ENCODE data around the gene EPC1. TPM values are rescaled to one million over a fixed set of nuclear protein-coding genes. Genes with fewer than 3 reads are reported as not detected.

The EPC1 gene
- total RNA-seq, 1 donor from 2014 or later, result 31.0 TPM

DNA sequence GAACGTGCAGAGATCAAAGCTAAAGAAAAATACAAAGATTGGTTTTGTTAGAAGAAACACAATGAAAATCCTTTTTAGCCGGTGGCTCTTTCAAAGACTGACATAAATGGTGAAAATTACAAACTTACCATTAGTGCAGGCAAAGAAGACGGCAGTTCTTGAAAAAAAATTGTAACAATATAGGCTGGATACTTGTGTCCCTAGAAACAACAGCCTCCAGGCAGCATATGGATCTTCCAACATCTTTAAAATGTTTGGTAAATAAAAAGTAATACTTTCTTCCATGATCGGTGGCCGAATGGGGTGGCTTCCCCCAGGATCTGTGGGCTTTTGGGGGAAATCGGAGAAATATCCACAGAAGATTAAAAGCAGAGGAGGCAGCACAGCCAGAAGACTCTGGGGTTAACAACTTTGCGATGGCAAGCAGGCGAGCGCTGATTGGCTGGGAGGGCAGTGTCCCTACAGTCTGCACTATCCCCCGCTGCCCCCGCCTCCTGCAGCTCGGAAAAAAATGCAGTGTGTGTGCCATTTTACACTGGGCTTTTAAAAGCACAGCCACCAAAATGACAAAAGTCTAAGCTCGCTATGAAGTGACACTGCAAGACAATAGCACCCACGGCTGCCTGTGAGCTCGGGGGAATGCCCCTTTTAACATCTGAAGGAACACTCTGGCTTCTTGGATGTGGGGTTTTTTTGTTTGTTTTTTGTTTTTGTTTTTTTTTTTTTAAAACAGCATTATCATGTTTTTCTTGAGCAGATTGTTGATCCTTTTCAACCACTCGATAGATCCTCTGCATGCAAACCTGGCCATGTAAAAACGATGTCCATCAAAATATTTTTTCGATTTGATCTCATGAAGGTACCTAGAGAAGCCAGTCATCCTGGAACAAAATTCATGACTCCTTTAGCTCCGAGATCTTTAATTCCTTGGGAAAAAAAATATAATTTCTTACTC, 31.7 kb upstream of the EPC1 start:
- peak; percentile 83 for DNase-seq (ENCODE audit: low spot score)
- TF ChIP-seq, protein P1, sequence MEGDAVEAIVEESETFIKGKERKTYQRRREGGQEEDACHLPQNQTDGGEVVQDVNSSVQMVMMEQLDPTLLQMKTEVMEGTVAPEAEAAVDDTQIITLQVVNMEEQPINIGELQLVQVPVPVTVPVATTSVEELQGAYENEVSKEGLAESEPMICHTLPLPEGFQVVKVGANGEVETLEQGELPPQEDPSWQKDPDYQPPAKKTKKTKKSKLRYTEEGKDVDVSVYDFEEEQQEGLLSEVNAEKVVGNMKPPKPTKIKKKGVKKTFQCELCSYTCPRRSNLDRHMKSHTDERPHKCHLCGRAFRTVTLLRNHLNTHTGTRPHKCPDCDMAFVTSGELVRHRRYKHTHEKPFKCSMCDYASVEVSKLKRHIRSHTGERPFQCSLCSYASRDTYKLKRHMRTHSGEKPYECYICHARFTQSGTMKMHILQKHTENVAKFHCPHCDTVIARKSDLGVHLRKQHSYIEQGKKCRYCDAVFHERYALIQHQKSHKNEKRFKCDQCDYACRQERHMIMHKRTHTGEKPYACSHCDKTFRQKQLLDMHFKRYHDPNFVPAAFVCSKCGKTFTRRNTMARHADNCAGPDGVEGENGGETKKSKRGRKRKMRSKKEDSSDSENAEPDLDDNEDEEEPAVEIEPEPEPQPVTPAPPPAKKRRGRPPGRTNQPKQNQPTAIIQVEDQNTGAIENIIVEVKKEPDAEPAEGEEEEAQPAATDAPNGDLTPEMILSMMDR (IDR thresholded peaks at IDR 0.05; ENCODE audit: unreplicated experiment), result no peak
- H3K4me3 Mint-ChIP-seq (ENCODE audit: unreplicated experiment), result no peak overlapping the region
- H3K9me3 Mint-ChIP-seq (ENCODE audit: unreplicated experiment), result no peaks in the 10 kb centered on the region
- no peak overlapping the region for H3K27ac Mint-ChIP-seq (ENCODE audit: unreplicated experiment)
- H3K27me3 Mint-ChIP-seq (ENCODE audit: unreplicated experiment), result no peaks in the 10 kb centered on the region
- H3K4me1 Mint-ChIP-seq (ENCODE audit: unreplicated experiment), result peaks cover 2% of the 10 kb centered on the region
- no peaks in the 10 kb centered on the region for H3K36me3 Mint-ChIP-seq (ENCODE audit: low read depth, unreplicated experiment)

DNA sequence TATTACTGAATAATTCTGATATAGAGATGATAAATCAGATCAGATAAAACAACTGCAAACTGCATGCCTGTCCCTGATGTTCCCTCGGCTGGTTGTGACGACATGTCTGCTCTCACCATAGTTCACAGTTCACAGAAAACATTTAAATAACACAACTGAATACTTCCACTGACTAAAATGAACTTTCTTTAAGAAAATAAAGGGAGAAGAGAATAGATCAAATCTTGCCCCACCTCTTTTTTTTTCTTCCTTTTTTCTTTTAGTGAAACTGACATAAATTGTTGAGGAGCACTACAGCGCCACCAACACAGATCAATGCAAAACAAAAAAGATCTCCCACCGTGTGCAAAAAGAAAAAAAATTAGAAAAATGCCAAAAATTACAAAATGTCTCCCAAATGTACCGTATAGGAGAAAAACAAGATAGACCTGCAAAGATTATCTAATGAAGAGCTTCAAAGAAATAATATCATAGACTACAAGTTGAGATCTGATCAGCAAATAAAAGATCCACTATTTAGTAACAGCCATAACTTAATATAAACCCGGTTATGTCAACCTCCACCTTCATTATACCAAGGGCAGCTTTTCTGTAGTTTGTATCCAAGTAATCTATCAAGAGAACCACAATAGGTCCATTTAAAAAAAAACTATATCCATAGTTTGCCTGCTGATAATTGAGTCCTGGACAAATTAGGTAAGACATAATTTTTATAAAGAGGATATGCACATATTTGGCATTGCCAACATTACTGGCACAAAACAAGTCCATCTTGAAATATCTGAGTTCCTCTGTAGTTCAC, 30.7 kb upstream of the EPC1 start:
- Mint-ChIP-seq H3K4me1 (ENCODE audit: unreplicated experiment) (peaks cover 2% of the 10 kb centered on the region), H3K27ac (ENCODE audit: unreplicated experiment) (no peak overlapping the region), H3K4me3 (ENCODE audit: unreplicated experiment) (no peak overlapping the region), H3K36me3 (ENCODE audit: low read depth, unreplicated experiment) (no peaks in the 10 kb centered on the region), H3K27me3 (ENCODE audit: unreplicated experiment) (no peaks in the 10 kb centered on the region), H3K9me3 (ENCODE audit: unreplicated experiment) (no peaks in the 10 kb centered on the region)
- DNase-seq (ENCODE audit: low spot score), result no peak
- TF ChIP-seq, protein P1 (IDR thresholded peaks at IDR 0.05; ENCODE audit: unreplicated experiment), result no peak

DNA sequence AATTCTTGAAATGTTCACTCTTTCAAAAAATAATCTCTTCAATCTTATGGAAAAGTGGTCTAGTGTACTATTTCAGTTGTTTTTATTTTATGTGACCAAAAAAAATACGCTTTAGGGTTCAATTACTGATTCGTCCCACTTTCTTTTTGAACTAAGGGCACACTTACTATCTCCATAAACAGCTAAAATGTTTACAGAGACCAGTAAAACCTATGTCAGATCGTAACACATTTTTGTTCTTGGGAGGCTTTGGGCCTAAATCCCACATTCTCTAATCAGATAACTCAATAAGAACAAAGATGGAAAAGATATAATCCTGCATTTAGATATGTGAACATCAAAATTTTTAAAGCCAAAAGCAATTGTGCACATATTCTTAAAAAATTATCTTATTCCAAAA, 29.8 kb upstream of the EPC1 start:
- H3K27ac Mint-ChIP-seq (ENCODE audit: unreplicated experiment), result peak overlapping the region; percentile 94
- peaks cover 2% of the 10 kb centered on the region for H3K4me1 Mint-ChIP-seq (ENCODE audit: unreplicated experiment)
- H3K36me3 Mint-ChIP-seq (ENCODE audit: low read depth, unreplicated experiment), result no peaks in the 10 kb centered on the region
- TF ChIP-seq, protein P1 (IDR thresholded peaks at IDR 0.05; ENCODE audit: unreplicated experiment), result no peak
- no peaks in the 10 kb centered on the region for H3K9me3 Mint-ChIP-seq (ENCODE audit: unreplicated experiment)
- peak overlapping the region; percentile 92 for H3K4me3 Mint-ChIP-seq (ENCODE audit: unreplicated experiment)
- DNase-seq (ENCODE audit: low spot score), result no peak
- H3K27me3 Mint-ChIP-seq (ENCODE audit: unreplicated experiment), result no peaks in the 10 kb centered on the region

DNA sequence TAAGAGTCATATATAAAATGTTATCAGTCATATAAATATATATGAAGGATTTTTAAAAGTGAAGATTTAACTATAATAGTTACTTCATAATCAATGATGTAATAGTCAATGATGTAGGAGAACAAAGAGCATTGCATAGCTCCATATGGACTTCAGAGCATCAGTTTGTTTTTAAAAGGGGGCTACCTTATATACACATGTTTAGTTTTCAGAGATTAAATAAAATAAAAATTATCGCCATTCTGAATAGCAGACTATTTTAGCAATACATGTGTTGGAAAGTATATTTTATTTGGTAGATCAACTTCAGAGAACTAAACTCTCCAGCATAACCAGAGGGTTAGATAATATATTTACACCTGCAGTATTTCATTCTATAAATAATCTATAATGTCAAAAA, 29.1 kb upstream of the EPC1 start:
- Mint-ChIP-seq H3K27me3 (ENCODE audit: unreplicated experiment) (no peaks in the 10 kb centered on the region), H3K36me3 (ENCODE audit: low read depth, unreplicated experiment) (no peaks in the 10 kb centered on the region), H3K4me3 (ENCODE audit: unreplicated experiment) (no peak overlapping the region), H3K9me3 (ENCODE audit: unreplicated experiment) (no peaks in the 10 kb centered on the region), H3K27ac (ENCODE audit: unreplicated experiment) (no peak overlapping the region), H3K4me1 (ENCODE audit: unreplicated experiment) (peaks cover 2% of the 10 kb centered on the region)
- TF ChIP-seq, protein P1 (IDR thresholded peaks at IDR 0.05; ENCODE audit: unreplicated experiment), result no peak
- DNase-seq (ENCODE audit: low spot score), result no peak

Data from endothelial cell (in vitro differentiated cells).